ES-I3 (cell line): Measurements from ENCODE around the gene TAF3.
A peak's percentile ranks its signal among the peaks of the same experiment; 100 is the strongest.

Experiments used
- H3K36me3 ChIP-seq: 2 replicates; pipeline ENCODE4 v1.6.1; 2013; ENCODE audit warnings: mild to moderate bottlenecking, low read length, control low read depth, moderate library complexity; ENCODE audit not compliant: insufficient read depth
- H3K4me1 ChIP-seq: 2 replicates; pipeline ENCODE4 v1.6.1; 2013; ENCODE audit warnings: mild to moderate bottlenecking, control low read depth, low read length; ENCODE audit not compliant: insufficient read depth
- H3K9ac ChIP-seq: 2 replicates; pipeline ENCODE4 v1.6.1; 2013; ENCODE audit warnings: low read depth, mild to moderate bottlenecking, low read length, moderate library complexity
- H3K9me3 ChIP-seq: 2 replicates; pipeline ENCODE4 v1.6.1; 2013; ENCODE audit warnings: mild to moderate bottlenecking, low read length, moderate library complexity; ENCODE audit not compliant: control insufficient read depth, insufficient read depth

The TAF3 gene

GRCh38 chr10:8054244-8054493, 235.9 kb downstream of the TAF3 start:
- Histone ChIP-seq H3K4me1 (peaks cover 17% of the 10 kb centered on the region; the same call in 1 of the 2 replicates), H3K9me3 (no peaks in the 10 kb centered on the region; the same call in 1 of the 2 replicates), H3K36me3 (no peaks in the 10 kb centered on the region), H3K9ac (peak overlapping the region; percentile 68; the same call in 1 of the 2 replicates)

- Histone ChIP-seq H3K36me3 (no peaks in the 10 kb centered on the region), H3K9ac (peak within 1 kb of the TSS; percentile 68; the same call in 1 of the 2 replicates), H3K9me3 (no peaks in the 10 kb centered on the region; the same call in 1 of the 2 replicates), H3K4me1 (peaks cover 20% of the 10 kb centered on the region; the same call in 1 of the 2 replicates)
These were observed 236.4 kb downstream of the TAF3 start, which contains the start of gene GATA3 for GRCh38 chr10:8054494-8055407. TSS of gene GATA3 (plus strand) at chr10:8054688. CDS start at chr10:8055656, 968 bp downstream.

- Histone ChIP-seq H3K36me3 (no peaks in the 10 kb centered on the region), H3K4me1 (peaks cover 24% of the 10 kb centered on the region; the same call in 1 of the 2 replicates), H3K9ac (peak overlapping the region; percentile 55; the same call in 1 of the 2 replicates), H3K9me3 (no peaks in the 10 kb centered on the region; the same call in 1 of the 2 replicates)
These were observed 237.4 kb downstream of the TAF3 start for GRCh38 chr10:8055420-8056349.

GRCh38 chr10:8056378-8056777, 238.1 kb downstream of the TAF3 start:
- Histone ChIP-seq H3K9ac (peak overlapping the region; percentile 55; the same call in 1 of the 2 replicates), H3K36me3 (no peaks in the 10 kb centered on the region), H3K9me3 (no peaks in the 10 kb centered on the region; the same call in 1 of the 2 replicates), H3K4me1 (peaks cover 30% of the 10 kb centered on the region)

GRCh38 chr10:8056871-8057331, 238.6 kb downstream of the TAF3 start:
- peaks cover 35% of the 10 kb centered on the region for H3K4me1 ChIP-seq

GRCh38 chr10:8057636-8058273, 239.4 kb downstream of the TAF3 start:
- Histone ChIP-seq H3K9ac (peak overlapping the region; percentile 27; the same call in 1 of the 2 replicates), H3K9me3 (no peaks in the 10 kb centered on the region; the same call in 1 of the 2 replicates), H3K4me1 (peaks cover 38% of the 10 kb centered on the region), H3K36me3 (no peaks in the 10 kb centered on the region)

More at GRCh38 chr10:8056871-8057331, 238.6 kb downstream of the TAF3 start:
- H3K9ac ChIP-seq, result peak overlapping the region; percentile 55; the same call in 1 of the 2 replicates
- H3K36me3 ChIP-seq, result no peaks in the 10 kb centered on the region
- no peaks in the 10 kb centered on the region; the same call in 1 of the 2 replicates for H3K9me3 ChIP-seq

- Histone ChIP-seq H3K36me3 (no peaks in the 10 kb centered on the region), H3K4me1 (peaks cover 38% of the 10 kb centered on the region)
These were observed 240.2 kb downstream of the TAF3 start for GRCh38 chr10:8058274-8059111.

DNA sequence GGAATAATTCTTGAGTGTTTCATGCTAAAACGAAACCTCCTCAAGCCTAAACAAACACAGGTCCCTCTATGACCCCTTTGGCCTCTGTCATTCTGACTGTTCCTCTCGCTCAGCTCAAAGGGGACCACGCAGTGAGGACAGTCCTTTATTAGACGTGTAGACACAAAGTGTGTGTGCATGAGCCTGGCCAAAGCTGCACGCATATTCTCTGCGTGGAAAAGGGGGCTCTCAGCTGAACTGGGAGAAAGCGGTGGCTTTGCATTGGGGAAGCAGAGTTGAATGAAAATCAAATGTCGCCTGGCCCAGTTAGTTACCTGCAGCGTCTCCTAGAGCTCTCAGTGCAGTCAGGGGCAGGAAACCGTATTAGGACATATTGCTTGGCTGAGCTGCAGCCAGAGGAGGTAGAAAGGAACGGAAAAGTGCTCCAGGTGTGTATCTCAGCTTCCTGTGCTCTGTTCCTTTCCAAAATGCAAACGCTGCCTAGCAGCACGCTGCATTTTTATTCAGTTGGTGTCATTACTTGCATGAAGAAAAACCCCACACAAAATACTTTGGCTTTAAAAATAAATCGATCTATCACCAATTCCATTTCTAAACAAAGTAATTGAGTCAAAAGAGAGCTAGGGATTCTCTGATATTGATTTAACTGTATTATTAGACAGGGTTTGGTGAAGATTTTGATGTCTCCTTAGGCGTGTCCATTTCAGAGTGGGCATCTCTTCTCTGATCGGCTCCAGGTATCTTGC, 241.1 kb downstream of the TAF3 start:
- no peaks in the 10 kb centered on the region; the same call in 1 of the 2 replicates for H3K9me3 ChIP-seq
- peaks cover 41% of the 10 kb centered on the region for H3K4me1 ChIP-seq
- no peaks in the 10 kb centered on the region for H3K36me3 ChIP-seq
- H3K9ac ChIP-seq, result peak overlapping the region; percentile 27; the same call in 1 of the 2 replicates

More at GRCh38 chr10:8058274-8059111, 240.2 kb downstream of the TAF3 start:
- Histone ChIP-seq H3K9me3 (no peaks in the 10 kb centered on the region; the same call in 1 of the 2 replicates), H3K9ac (peak overlapping the region; percentile 27; the same call in 1 of the 2 replicates)

GRCh38 chr10:8060010-8060703, 241.9 kb downstream of the TAF3 start:
- H3K4me1 ChIP-seq, result peaks cover 48% of the 10 kb centered on the region
- no peaks in the 10 kb centered on the region; the same call in 1 of the 2 replicates for H3K9me3 ChIP-seq
- no peaks in the 10 kb centered on the region for H3K36me3 ChIP-seq
- peak overlapping the region; percentile 11; the same call in 1 of the 2 replicates for H3K9ac ChIP-seq

DNA sequence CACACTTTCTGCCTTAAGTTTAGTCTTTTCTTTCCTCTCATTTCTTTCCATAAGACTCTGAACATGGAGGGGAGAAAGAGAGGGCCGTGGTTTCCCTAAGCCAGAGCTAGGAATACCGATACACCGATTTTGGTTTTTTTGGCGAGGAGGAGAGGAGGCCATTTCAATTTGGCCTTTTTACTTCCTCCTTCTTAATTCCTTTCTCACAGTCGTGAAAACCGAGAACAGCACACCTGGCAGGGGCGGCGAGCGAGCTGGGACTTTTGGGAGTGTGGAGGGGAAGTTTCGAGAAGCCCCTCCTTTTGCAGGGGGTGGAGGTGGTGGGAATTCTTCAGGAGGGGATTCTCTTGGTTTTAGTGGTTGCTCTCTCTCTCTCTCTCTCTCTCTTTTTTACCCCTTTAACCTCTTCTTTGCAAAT, 242.4 kb downstream of the TAF3 start:
- Histone ChIP-seq H3K9ac (peak overlapping the region; percentile 11; the same call in 1 of the 2 replicates), H3K4me1 (peaks cover 52% of the 10 kb centered on the region), H3K36me3 (no peaks in the 10 kb centered on the region)

DNA sequence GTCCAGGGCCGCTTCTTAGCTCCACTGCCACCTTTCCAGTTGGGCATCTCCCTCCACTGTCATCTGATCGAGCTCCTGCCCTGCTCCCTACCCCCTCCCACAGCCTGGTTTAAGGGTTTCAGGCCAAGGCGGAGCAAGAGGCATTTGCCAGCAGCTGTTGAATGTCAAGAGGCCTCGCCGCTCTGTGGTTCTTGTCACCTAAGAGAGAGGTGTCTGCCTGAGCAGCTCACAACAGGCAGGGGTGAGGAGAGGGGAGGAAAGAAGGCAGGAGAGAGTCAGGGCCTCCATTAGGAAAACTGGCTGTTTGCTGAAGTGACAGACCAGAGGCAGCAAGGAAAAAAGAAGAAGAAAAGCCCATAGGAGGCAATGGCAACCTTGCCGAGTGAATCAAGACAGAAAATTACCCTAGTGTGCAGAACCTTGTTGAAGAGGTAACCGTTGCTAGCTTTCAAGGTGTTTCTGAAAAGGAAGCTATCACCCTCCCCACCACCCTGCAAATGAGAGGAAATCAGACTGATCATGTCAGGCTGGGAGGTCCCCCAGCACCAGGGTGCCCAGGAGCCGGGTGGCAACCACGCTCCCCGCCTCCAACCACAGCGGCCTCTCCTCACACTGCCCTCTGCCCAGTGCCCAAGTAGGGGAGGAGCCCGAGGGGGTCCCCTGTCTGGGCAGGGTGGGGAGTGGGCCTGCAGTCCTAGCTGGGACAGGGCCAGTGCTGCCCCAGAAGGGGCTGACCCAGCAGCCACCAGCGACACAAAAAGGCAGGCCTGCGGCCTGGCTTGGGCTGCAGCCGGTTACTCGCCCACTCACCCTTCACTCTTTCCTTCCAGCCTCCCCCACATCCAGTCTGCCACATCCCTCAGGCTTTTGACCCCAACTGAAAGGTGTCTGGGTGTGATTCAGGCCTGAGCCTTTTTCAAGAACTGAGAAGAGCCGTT, 243.2 kb downstream of the TAF3 start:
- peaks cover 56% of the 10 kb centered on the region for H3K4me1 ChIP-seq
- H3K36me3 ChIP-seq, result no peaks in the 10 kb centered on the region
- no peaks in the 10 kb centered on the region for H3K9me3 ChIP-seq
- H3K9ac ChIP-seq, result no peak overlapping the region

More for the DNA sequence above, 242.4 kb downstream of the TAF3 start:
- H3K9me3 ChIP-seq, result no peaks in the 10 kb centered on the region; the same call in 1 of the 2 replicates
